ENCODE measurements around the gene IFITM1.

- TF ChIP-seq POLR2AphosphoS2 (IDR thresholded peaks at IDR 0.05; ENCODE audit: low read length) = no peak
- no peak for TF ChIP-seq POLR2A (conservative IDR thresholded peaks at IDR 0.05)
These were observed 31.0 kb upstream of the IFITM1 start for GRCh38 chr11:282630-283360.

Measured in K562 (cell line).